Measurements from ENCODE around the gene ZEB2.

Gene ZEB2

GRCh38 chr2:144529841-144530240, 9.9 kb upstream of the ZEB2 start:
- DNase-seq (ENCODE audit: low spot score) (no peak), FAIRE-seq (no peak)

- DNase-seq (ENCODE audit: low spot score): no peak
- FAIRE-seq: no peak
Measured at GRCh38 chr2:144528108-144528507, 8.2 kb upstream of the ZEB2 start.

- DNase-seq (ENCODE audit: low spot score) (no peak), FAIRE-seq (no peak)
Measured at GRCh38 chr2:144526831-144527230, 6.9 kb upstream of the ZEB2 start.

- no peak for FAIRE-seq
- DNase-seq (ENCODE audit: low spot score): no peak
Measured at GRCh38 chr2:144524118-144525009, 4.4 kb upstream of the ZEB2 start.

- no peak for FAIRE-seq
- DNase-seq (ENCODE audit: low spot score): no peak
Measured at GRCh38 chr2:144523596-144524117, 3.7 kb upstream of the ZEB2 start.

- no peak for FAIRE-seq
- DNase-seq (ENCODE audit: low spot score): no peak
Measured at GRCh38 chr2:144522897-144523595, 3.1 kb upstream of the ZEB2 start.

- FAIRE-seq: no peak
- no peak for DNase-seq (ENCODE audit: low spot score)
Measured at GRCh38 chr2:144522176-144522896, 2.4 kb upstream of the ZEB2 start.

- FAIRE-seq (no peak), DNase-seq (ENCODE audit: low spot score) (no peak)
Measured at GRCh38 chr2:144521686-144522085, 1.8 kb upstream of the ZEB2 start.

- no peak for DNase-seq (ENCODE audit: low spot score)
- FAIRE-seq: no peak
Measured at GRCh38 chr2:144520756-144521487, 1.0 kb upstream of the ZEB2 start.

- no peak for FAIRE-seq
- no peak for DNase-seq (ENCODE audit: low spot score)
Measured at GRCh38 chr2:144519597-144519933, 354 bp downstream of the ZEB2 start.

- FAIRE-seq (no peak), DNase-seq (ENCODE audit: low spot score) (no peak)
Measured at GRCh38 chr2:144518748-144519596, 947 bp downstream of the ZEB2 start.

GRCh38 chr2:144517866-144518747, 1.8 kb downstream of the ZEB2 start:
- DNase-seq (ENCODE audit: low spot score): no peak
- no peak for FAIRE-seq

- DNase-seq (ENCODE audit: low spot score): peak; percentile 93
- FAIRE-seq: no peak
Measured at GRCh38 chr2:144516981-144517865, 2.7 kb downstream of the ZEB2 start.

GRCh38 chr2:144516411-144516980, 3.4 kb downstream of the ZEB2 start:
- FAIRE-seq (no peak), DNase-seq (ENCODE audit: low spot score) (no peak)

GRCh38 chr2:144515696-144516410, 4.1 kb downstream of the ZEB2 start:
- no peak for FAIRE-seq
- peak; percentile 59 for DNase-seq (ENCODE audit: low spot score)

- FAIRE-seq: no peak
Measured at GRCh38 chr2:144515099-144515695, 4.7 kb downstream of the ZEB2 start.

GRCh38 chr2:144514616-144515091, 5.3 kb downstream of the ZEB2 start:
- FAIRE-seq (no peak), DNase-seq (ENCODE audit: low spot score) (no peak)

More at GRCh38 chr2:144515099-144515695, 4.7 kb downstream of the ZEB2 start:
- DNase-seq (ENCODE audit: low spot score): no peak

Data from RCC 7860 (cell line).